HepG2 (cell line): ENCODE results near the gene AKAP8L. TPM values are rescaled to one million over a fixed set of nuclear protein-coding genes. Genes with fewer than 3 reads are reported as not detected.

ENCODE experiments used
- ASH2L ChIP-seq: fragments of 300-600, 200-600 bp; sonication (generic); IDR thresholded peaks from 2 replicates; pipeline ENCODE4 v1.7.0; 2017; ENCODE audit warnings: low read depth, mild to moderate bottlenecking, moderate library complexity, mixed read lengths, low read length; ENCODE audit not compliant: insufficient read length
- BCL3 ChIP-seq: sonication (generic); formaldehyde crosslinking; IDR thresholded peaks from 2 replicates; pipeline ENCODE4 v1.5.1; 2020; ENCODE audit warnings: mild to moderate bottlenecking, missing genetic modification reagents, moderate library complexity
- CHD2 ChIP-seq: IDR thresholded peaks from 2 replicates; pipeline ENCODE4 v1.6.1; 2011; ENCODE audit warnings: low read depth, low read length, improper control_type of control experiment
- DRAP1 ChIP-seq: IDR thresholded peaks from 2 replicates; pipeline ENCODE4 v1.6.1; 2016; ENCODE audit warnings: missing genetic modification reagents, missing compliant biosample characterization
- FOXP1 ChIP-seq, 2 experiments: fragments of 450-650 bp in 1 of 2; IDR thresholded peaks; 2 replicates each; pipeline ENCODE4 v1.6.1; 2017 to 2018; ENCODE audit warnings: antibody characterized with exemption in 1 of 2
- HMGXB4 ChIP-seq, 2 experiments: sonication (generic) in 1 of 2; formaldehyde crosslinking in 1 of 2; IDR thresholded peaks; 2 replicates each; pipeline versions ENCODE4 v1.4.0 to v1.6.1; 2018 to 2020; ENCODE audit warnings: missing genetic modification reagents in 2 of 2, borderline replicate concordance in 1 of 2, low read depth in 1 of 2, mild to moderate bottlenecking in 1 of 2, missing biosample characterization in 1 of 2
- HNF1B ChIP-seq: sonication (generic); formaldehyde crosslinking; IDR thresholded peaks from 2 replicates; pipeline ENCODE4 v1.5.1; 2020; ENCODE audit warnings: mild to moderate bottlenecking, moderate library complexity, missing genetic modification reagents
- MAX ChIP-seq: IDR thresholded peaks from 2 replicates; pipeline ENCODE4 v1.6.1; 2012; ENCODE audit warnings: inconsistent platforms
- MXD1 ChIP-seq: sonication (generic); formaldehyde crosslinking; IDR thresholded peaks from 2 replicates; pipeline ENCODE4 v1.4.0; 2020; ENCODE audit warnings: mild to moderate bottlenecking, missing genetic modification reagents
- MYPOP ChIP-seq: sonication (generic); formaldehyde crosslinking; IDR thresholded peaks from 2 replicates; pipeline ENCODE4 v1.8.1; 2023; ENCODE audit warnings: mild to moderate bottlenecking, moderate library complexity, missing genetic modification reagents
- NRL ChIP-seq: sonication (generic); formaldehyde crosslinking; IDR thresholded peaks from 2 replicates; pipeline ENCODE4 v1.5.0; 2020; ENCODE audit warnings: missing genetic modification reagents, mild to moderate bottlenecking, moderate library complexity, borderline replicate concordance
- POLR2A ChIP-seq, 2 experiments: IDR thresholded peaks; 2 replicates each; pipeline ENCODE4 v1.6.1; 2011; ENCODE audit warnings: low read depth in 2 of 2, low read length in 2 of 2, mild to moderate bottlenecking in 1 of 2, moderate library complexity in 1 of 2; ENCODE audit not compliant: insufficient read depth in 1 of 2
- POLR2AphosphoS5 ChIP-seq: IDR thresholded peaks from 2 replicates; pipeline ENCODE4 v1.6.1; 2012; ENCODE audit warnings: low read depth, low read length
- RAD21 ChIP-seq: fragments of 450-650 bp; formaldehyde crosslinking; IDR thresholded peaks from 2 replicates; pipeline ENCODE4 v1.5.0; 2020; ENCODE audit warnings: mild to moderate bottlenecking
- SAP130 ChIP-seq: IDR thresholded peaks from 2 replicates; pipeline ENCODE4 v1.6.1; 2016; ENCODE audit warnings: low read depth
- TARDBP ChIP-seq: sonication (generic); formaldehyde crosslinking; IDR thresholded peaks from 2 replicates; pipeline ENCODE4 v1.8.0; 2022; ENCODE audit warnings: mild to moderate bottlenecking, missing genetic modification reagents
- THAP8 ChIP-seq: sonication (generic); formaldehyde crosslinking; IDR thresholded peaks from 2 replicates; pipeline ENCODE4 v1.5.1; 2020; ENCODE audit warnings: missing genetic modification reagents, mild to moderate bottlenecking, borderline replicate concordance
- ZKSCAN5 ChIP-seq: sonication (generic); formaldehyde crosslinking; IDR thresholded peaks from 2 replicates; pipeline ENCODE4 v1.5.1; 2020; ENCODE audit warnings: mild to moderate bottlenecking, missing genetic modification reagents
- ZNF20 ChIP-seq: sonication (generic); formaldehyde crosslinking; IDR thresholded peaks from 2 replicates; pipeline ENCODE4 v1.4.0; 2020; ENCODE audit warnings: mild to moderate bottlenecking, moderate library complexity, missing genetic modification reagents
- ZNF354B ChIP-seq: sonication (generic); formaldehyde crosslinking; IDR thresholded peaks from 2 replicates; pipeline ENCODE4 v1.8.0; 2022; ENCODE audit warnings: mild to moderate bottlenecking, missing genetic modification reagents
- ZNF850 ChIP-seq: sonication (generic); formaldehyde crosslinking; conservative IDR thresholded peaks from 2 replicates; pipeline ENCODE4 v1.9.0; 2021; ENCODE audit warnings: mild to moderate bottlenecking, missing genetic modification reagents
- polyA plus RNA-seq, 8 experiments: library from polyadenylated mRNA; depleted of rRNA in 3 of 8; stranded (reverse) in 7 of 8; unstranded in 1 of 8; fragments of >200 nt; fragmentation: Illumina TruSeq in 4 of 8; extraction: Trizol in 4 of 8; gene quantifications; 2 replicates each; pipeline versions ENCODE4 v1.2.1 to v1.2.3, GENCODE V29; 2011 to 2016; ENCODE audit warnings: low read depth in 4 of 8, missing spikeins in 1 of 8, mixed read lengths in 1 of 8; ENCODE audit not compliant: insufficient read depth in 1 of 8
- total RNA-seq, 5 experiments: library from RNA; depleted of rRNA; stranded (reverse); fragments of >200 nt; fragmentation: Illumina TruSeq; extraction: Trizol; gene quantifications; 2 replicates each; pipeline ENCODE4 v1.2.3, GENCODE V29; 2016; ENCODE audit warnings: low read depth in 1 of 5

The AKAP8L gene
- total and polyA plus RNA-seq, 2 of the 13 experiments (the other 11 are each of a cell fraction or from before 2014, with no cell fraction given): 48.2 to 49.6 TPM

- TF ChIP-seq HMGXB4 (CRISPR knock-in tag; IDR thresholded peaks at IDR 0.05; ENCODE audit: borderline replicate concordance in 1 of 2, low read depth in 1 of 2): 0 out of 4 replicates have a peak, but pooled peaks of 1 of the 2 experiments have one; percentile 4
- TF ChIP-seq MAX: peak; percentile 19
- TF ChIP-seq POLR2A (IDR thresholded peaks at IDR 0.05; ENCODE audit: insufficient read depth in 1 of 2, low read depth in 2 of 2, low read length in 2 of 2): peak in 1 of 2 experiments; percentile 61; a peak in 2 of 4 replicates
- TF ChIP-seq MYPOP (CRISPR knock-in tag): 0 out of 2 replicates have a peak, but pooled peaks have one; percentile 25
- TF ChIP-seq POLR2AphosphoS5: 0 out of 2 replicates have a peak, but pooled peaks have one; percentile 5
- 0 out of 2 replicates have a peak, but pooled peaks have one; percentile 57 for TF ChIP-seq ZNF354B (CRISPR knock-in tag)
- TF ChIP-seq THAP8 (CRISPR knock-in tag): 0 out of 2 replicates have a peak, but pooled peaks have one; percentile 25
- TF ChIP-seq TARDBP (CRISPR knock-in tag): 0 out of 2 replicates have a peak, but pooled peaks have one; percentile 25
- TF ChIP-seq RAD21 (CRISPR knock-in tag): no peak
- TF ChIP-seq DRAP1 (CRISPR knock-in tag): 0 out of 2 replicates have a peak, but pooled peaks have one; percentile 8
- TF ChIP-seq ZNF20: no peak
- peak; percentile 66; the same call in 1 of the 2 replicates for TF ChIP-seq SAP130 (CRISPR knock-in tag)
- peak; percentile 63; the same call in 1 of the 2 replicates for TF ChIP-seq NRL
- 0 out of 2 replicates have a peak, but pooled peaks have one; percentile 49 for TF ChIP-seq ZKSCAN5 (CRISPR knock-in tag)
- 0 out of 2 replicates have a peak, but pooled peaks have one; percentile 9 for TF ChIP-seq HNF1B (CRISPR knock-in tag)
- TF ChIP-seq BCL3 (CRISPR knock-in tag): 0 out of 2 replicates have a peak, but pooled peaks have one; percentile 1
- TF ChIP-seq ASH2L: peak; percentile 15
- TF ChIP-seq CHD2: 0 out of 2 replicates have a peak, but pooled peaks have one; percentile 24
- no peak for TF ChIP-seq FOXP1 (IDR thresholded peaks at IDR 0.05)
- no peak for TF ChIP-seq FOXP1 (CRISPR knock-in tag; IDR thresholded peaks at IDR 0.05)
- peak; percentile 36; the same call in 1 of the 2 replicates for TF ChIP-seq MXD1 (CRISPR knock-in tag)
- TF ChIP-seq ZNF850 (CRISPR knock-in tag): peak; percentile 36; the same call in 1 of the 2 replicates
Observed at GRCh38 chr19:15378534-15379082, 40.2 kb downstream of the AKAP8L start (continued).
